Measurements from ENCODE around the gene SEPHS2. TPM values are rescaled to one million over a fixed set of nuclear protein-coding genes. Genes with fewer than 3 reads are reported as not detected.

The SEPHS2 gene
- 100 to 1,000 TPM in 1 of 5 donors, 10 to 100 TPM in 4; 30.7 to 167 (median 41.4) TPM for total RNA-seq
- polyA plus RNA-seq, result 10 to 100 TPM; 36.8 to 66.1 (median 61.1) TPM
- long read RNA-seq, donor 1, transcript SEPHS2-201 (1 exons, 2,551 nt), result major isoform, 66 of 66 reads
- long read RNA-seq, donor 1, partial matches to known transcripts, result 0 of 66 reads
- long read RNA-seq, donor 1, other reads (novel, unspliced or antisense), result 0 of 66 reads
- long read RNA-seq, donor 2, transcript SEPHS2-201 (1 exons, 2,551 nt), result major isoform, 71 of 71 reads
- long read RNA-seq, donor 2, partial matches to known transcripts, result 0 of 71 reads
- long read RNA-seq, donor 2, other reads (novel, unspliced or antisense), result 0 of 71 reads
- long read RNA-seq, donor 3, transcript SEPHS2-201 (1 exons, 2,551 nt), result major isoform, 31 of 31 reads
- long read RNA-seq, donor 3, partial matches to known transcripts, result 0 of 31 reads
- long read RNA-seq, donor 3, other reads (novel, unspliced or antisense), result 0 of 31 reads
- long read RNA-seq, donor 4, partial matches to known transcripts, result 0 of 4 reads
- long read RNA-seq, donor 4, other reads (novel, unspliced or antisense), result 0 of 4 reads
- long read RNA-seq, donor 5, transcript SEPHS2-201 (1 exons, 2,551 nt), result major isoform, 45 of 45 reads
- long read RNA-seq, donor 5, partial matches to known transcripts, result 0 of 45 reads
- long read RNA-seq, donor 5, other reads (novel, unspliced or antisense), result 0 of 45 reads
- long read RNA-seq, donor 6, transcript SEPHS2-201 (1 exons, 2,551 nt), result major isoform, 202 of 202 reads
- long read RNA-seq, donor 6, partial matches to known transcripts, result 0 of 202 reads
- long read RNA-seq, donor 6, other reads (novel, unspliced or antisense), result 0 of 202 reads
- long read RNA-seq, donor 7, transcript SEPHS2-201 (1 exons, 2,551 nt), result major isoform, 79 of 79 reads
- long read RNA-seq, donor 7, partial matches to known transcripts, result 0 of 79 reads
- long read RNA-seq, donor 7, other reads (novel, unspliced or antisense), result 0 of 79 reads
- long read RNA-seq, donor 8, transcript SEPHS2-201 (1 exons, 2,551 nt), result major isoform, 55 of 55 reads
- long read RNA-seq, donor 8, partial matches to known transcripts, result 0 of 55 reads
- long read RNA-seq, donor 8, other reads (novel, unspliced or antisense), result 0 of 55 reads
- long read RNA-seq, donor 9, transcript SEPHS2-201 (1 exons, 2,551 nt), result major isoform, 52 of 52 reads
- long read RNA-seq, donor 9, partial matches to known transcripts, result 0 of 52 reads
- long read RNA-seq, donor 9, other reads (novel, unspliced or antisense), result 0 of 52 reads
- long read RNA-seq, donor 10, transcript SEPHS2-201 (1 exons, 2,551 nt), result major isoform, 36 of 36 reads
- long read RNA-seq, donor 10, partial matches to known transcripts, result 0 of 36 reads
- long read RNA-seq, donor 10, other reads (novel, unspliced or antisense), result 0 of 36 reads

DNA sequence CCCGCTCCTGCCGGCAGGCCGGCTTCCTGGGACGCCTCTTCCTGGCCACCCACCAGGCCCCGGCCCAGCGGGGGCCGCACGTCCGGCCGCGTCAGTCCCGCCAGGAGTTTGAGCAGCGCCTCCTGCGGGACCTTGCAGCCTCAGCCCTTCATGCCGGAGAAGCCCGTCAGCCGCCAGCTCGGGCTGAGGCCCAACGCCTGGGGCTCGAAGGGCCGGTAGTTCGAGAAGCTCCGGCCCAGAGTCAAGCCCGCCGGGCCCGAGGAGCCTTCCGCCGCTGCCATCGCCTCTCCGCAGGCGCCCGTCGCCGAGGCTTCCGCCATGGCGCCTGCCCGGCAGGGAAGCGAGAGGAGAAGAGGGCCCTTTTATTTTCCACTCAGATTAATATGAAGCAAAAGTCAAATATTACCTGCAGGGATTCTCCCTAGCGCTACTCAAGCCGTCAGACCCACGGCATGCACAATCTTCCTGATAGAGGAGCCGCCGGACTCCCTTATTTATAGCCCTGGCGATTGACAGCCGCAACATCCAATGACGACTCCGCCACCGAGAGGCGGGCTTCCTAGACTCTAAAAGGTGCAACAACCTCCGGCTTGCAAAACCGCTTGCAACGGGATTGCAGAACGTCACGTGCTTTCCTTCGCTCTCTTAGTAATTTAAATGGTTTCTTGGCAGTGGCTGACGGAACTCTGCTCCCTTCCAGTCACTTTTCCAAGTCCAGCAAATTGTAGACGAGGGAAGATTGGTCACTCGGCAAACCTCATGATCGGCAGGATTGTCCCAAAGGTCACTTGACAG, at the start of gene SEPHS2:
Gene SEPHS2, minus strand, starts transcription at position 467 of the 795 bp plus-strand sequence. Its CDS starts 147 bp downstream, at position 320.
- WGBS, 5 donors, result 0 to 1% (median 0%) methylated on average over 21 to 59 of the region's 59 CpGs
- H3K36me3 ChIP-seq, result peaks cover 3 to 18% (median 11%) of the 10 kb centered on the region in 4 donors
- peak within 1 kb of the TSS; percentile 73 to 99 (median 88) for H3K4me3 ChIP-seq
- intact Hi-C loops (cut with DNase I; ENCODE audit: low total_unique reads), result no loop called here
- peaks cover 19 to 51% (median 44%) of the 10 kb centered on the region in 4 donors for H3K4me1 ChIP-seq
- DNase-seq, result peak; percentile 98 to 99
- H3K27me3 ChIP-seq, result no peaks in the 10 kb centered on the region
- peak within 1 kb of the TSS; percentile 95 to 99 (median 98) for H3K27ac ChIP-seq
- H3K9me3 ChIP-seq, result no peaks in the 10 kb centered on the region
- peak in 2 of 4 donors; percentile 88 to 95 for TF ChIP-seq POLR2A (IDR thresholded peaks at IDR 0.05)
- TF ChIP-seq POLR2AphosphoS5 (IDR thresholded peaks at IDR 0.05), result peak; percentile 79 to 99 (median 98)
- no peak for TF ChIP-seq EP300 (IDR thresholded peaks at IDR 0.05)
- TF ChIP-seq, protein P1, sequence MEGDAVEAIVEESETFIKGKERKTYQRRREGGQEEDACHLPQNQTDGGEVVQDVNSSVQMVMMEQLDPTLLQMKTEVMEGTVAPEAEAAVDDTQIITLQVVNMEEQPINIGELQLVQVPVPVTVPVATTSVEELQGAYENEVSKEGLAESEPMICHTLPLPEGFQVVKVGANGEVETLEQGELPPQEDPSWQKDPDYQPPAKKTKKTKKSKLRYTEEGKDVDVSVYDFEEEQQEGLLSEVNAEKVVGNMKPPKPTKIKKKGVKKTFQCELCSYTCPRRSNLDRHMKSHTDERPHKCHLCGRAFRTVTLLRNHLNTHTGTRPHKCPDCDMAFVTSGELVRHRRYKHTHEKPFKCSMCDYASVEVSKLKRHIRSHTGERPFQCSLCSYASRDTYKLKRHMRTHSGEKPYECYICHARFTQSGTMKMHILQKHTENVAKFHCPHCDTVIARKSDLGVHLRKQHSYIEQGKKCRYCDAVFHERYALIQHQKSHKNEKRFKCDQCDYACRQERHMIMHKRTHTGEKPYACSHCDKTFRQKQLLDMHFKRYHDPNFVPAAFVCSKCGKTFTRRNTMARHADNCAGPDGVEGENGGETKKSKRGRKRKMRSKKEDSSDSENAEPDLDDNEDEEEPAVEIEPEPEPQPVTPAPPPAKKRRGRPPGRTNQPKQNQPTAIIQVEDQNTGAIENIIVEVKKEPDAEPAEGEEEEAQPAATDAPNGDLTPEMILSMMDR (IDR thresholded peaks at IDR 0.05), result peak in 3 of 7 experiments; percentile 6 to 33 (median 18)

DNA sequence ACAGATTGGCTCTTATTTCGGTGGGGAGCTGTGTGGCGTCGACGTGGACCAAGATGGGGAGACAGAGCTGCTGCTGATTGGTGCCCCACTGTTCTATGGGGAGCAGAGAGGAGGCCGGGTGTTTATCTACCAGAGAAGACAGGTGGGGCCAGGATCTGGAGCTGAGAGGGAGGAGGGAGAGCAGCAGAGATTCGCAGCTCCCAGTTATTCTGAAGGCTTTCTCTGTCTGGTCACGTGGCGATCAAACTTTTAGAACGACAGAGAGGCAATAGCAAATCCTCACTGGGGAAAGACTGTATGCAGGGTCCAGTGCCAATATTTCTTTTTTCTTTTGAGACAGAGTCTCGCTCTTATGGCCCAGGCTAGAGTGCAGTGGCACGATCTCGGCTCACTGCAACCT, 49.0 kb upstream of the SEPHS2 start:
- H3K36me3 ChIP-seq, result peaks cover 0 to 27% (median 7%) of the 10 kb centered on the region in 4 donors
- H3K4me1 ChIP-seq, result peaks cover 0 to 9% (median 0%) of the 10 kb centered on the region in 4 donors
- H3K27me3 ChIP-seq, result peaks cover 0 to 11% (median 0%) of the 10 kb centered on the region in 3 donors
- TF ChIP-seq POLR2A (IDR thresholded peaks at IDR 0.05), result no peak
- TF ChIP-seq POLR2AphosphoS5 (IDR thresholded peaks at IDR 0.05), result no peak
- TF ChIP-seq, protein P1 (IDR thresholded peaks at IDR 0.05), result no peak
- TF ChIP-seq EP300 (IDR thresholded peaks at IDR 0.05), result no peak
- intact Hi-C loops (cut with DNase I; ENCODE audit: low total_unique reads), result no loop called here
- H3K9me3 ChIP-seq, result no peaks in the 10 kb centered on the region
- no peak overlapping the region for H3K27ac ChIP-seq
- 72 to 75% (median 74%) methylated on average over 8 to 12 of the region's 12 CpGs for WGBS, 5 donors
- DNase-seq, result no peak
- no peak overlapping the region for H3K4me3 ChIP-seq

GRCh38 chr16:30493941-30494488, 48.3 kb upstream of the SEPHS2 start:
- TF ChIP-seq POLR2A (IDR thresholded peaks at IDR 0.05), result no peak
- no peak for TF ChIP-seq EP300 (IDR thresholded peaks at IDR 0.05)
- TF ChIP-seq POLR2AphosphoS5 (IDR thresholded peaks at IDR 0.05), result no peak
- TF ChIP-seq, protein P1 (IDR thresholded peaks at IDR 0.05), result no peak
- Histone ChIP-seq H3K36me3 (peaks cover 0 to 29% (median 5%) of the 10 kb centered on the region in 4 donors), H3K9me3 (no peaks in the 10 kb centered on the region), H3K27me3 (peaks cover 0 to 11% (median 0%) of the 10 kb centered on the region in 3 donors), H3K4me3 (no peak overlapping the region), H3K4me1 (peaks cover 0 to 9% (median 2%) of the 10 kb centered on the region in 4 donors), H3K27ac (no peak overlapping the region)
- intact Hi-C loops (cut with DNase I; ENCODE audit: low total_unique reads), result no loop called here
- WGBS, 5 donors, result 70 to 83% (median 76%) methylated on average over 11 of the region's 11 CpGs
- DNase-seq, result no peak

Data from stomach (tissue), 19 donors.